Measurements from ENCODE around the gene CFLAR. TPM values are rescaled to one million over a fixed set of nuclear protein-coding genes. Genes with fewer than 3 reads are reported as not detected.

The CFLAR gene
- total RNA-seq, 4 donors from 2014 or later, result 157 to 526 (median 297) TPM

DNA sequence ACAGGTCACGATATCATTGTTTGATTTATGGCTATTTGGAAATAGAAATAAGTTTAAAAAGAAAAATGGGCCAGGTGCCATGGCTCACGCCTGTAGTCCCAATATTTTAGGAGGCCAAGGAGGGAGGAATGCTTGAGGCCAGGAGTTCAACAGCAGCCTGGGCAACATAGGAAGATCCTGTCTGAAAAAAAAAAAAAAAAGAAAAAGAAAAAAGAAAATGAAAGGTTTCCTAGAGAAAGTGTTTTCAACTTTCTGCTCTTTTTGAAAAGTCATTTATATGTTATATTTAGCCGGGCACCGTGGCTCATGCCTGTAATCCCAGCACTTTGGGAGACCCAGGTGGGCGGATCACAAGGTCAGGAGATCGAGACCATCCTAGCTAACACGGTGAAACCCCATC, 41.0 kb upstream of the CFLAR start:
- no peak overlapping the region for H3K4me3 ChIP-seq
- H3K27me3 ChIP-seq, result no peaks in the 10 kb centered on the region
- peaks cover 0 to 12% (median 0%) of the 10 kb centered on the region in 3 donors for H3K36me3 ChIP-seq
- no peaks in the 10 kb centered on the region for H3K9me3 ChIP-seq
- TF ChIP-seq, protein P1, sequence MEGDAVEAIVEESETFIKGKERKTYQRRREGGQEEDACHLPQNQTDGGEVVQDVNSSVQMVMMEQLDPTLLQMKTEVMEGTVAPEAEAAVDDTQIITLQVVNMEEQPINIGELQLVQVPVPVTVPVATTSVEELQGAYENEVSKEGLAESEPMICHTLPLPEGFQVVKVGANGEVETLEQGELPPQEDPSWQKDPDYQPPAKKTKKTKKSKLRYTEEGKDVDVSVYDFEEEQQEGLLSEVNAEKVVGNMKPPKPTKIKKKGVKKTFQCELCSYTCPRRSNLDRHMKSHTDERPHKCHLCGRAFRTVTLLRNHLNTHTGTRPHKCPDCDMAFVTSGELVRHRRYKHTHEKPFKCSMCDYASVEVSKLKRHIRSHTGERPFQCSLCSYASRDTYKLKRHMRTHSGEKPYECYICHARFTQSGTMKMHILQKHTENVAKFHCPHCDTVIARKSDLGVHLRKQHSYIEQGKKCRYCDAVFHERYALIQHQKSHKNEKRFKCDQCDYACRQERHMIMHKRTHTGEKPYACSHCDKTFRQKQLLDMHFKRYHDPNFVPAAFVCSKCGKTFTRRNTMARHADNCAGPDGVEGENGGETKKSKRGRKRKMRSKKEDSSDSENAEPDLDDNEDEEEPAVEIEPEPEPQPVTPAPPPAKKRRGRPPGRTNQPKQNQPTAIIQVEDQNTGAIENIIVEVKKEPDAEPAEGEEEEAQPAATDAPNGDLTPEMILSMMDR (IDR thresholded peaks at IDR 0.05), result no peak
- TF ChIP-seq POLR2A (IDR thresholded peaks at IDR 0.05), result no peak
- peaks cover 0 to 23% (median 5%) of the 10 kb centered on the region in 4 donors for H3K4me1 ChIP-seq
- DNase-seq, result no peak
- no peak overlapping the region for H3K27ac ChIP-seq

DNA sequence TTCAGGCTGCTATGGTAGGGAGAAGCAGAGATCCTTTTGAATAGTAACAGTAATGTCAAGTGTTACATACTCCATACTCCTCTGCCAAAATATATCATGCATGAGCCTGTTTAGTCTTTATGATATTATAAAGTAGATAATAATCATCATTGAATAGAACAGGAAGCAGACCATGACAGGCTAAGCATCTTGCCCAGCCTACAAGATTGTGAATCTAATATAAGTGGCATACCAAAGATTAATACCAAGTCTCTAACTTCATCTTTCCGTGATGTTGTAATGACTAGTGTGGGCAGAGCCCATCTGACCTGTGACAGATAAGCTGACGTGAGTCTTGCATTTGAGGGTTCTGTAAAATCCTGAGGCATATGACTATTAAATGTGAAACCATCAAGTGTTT, 31.1 kb upstream of the CFLAR start:
- no peak overlapping the region for H3K4me3 ChIP-seq
- no peak overlapping the region for H3K27ac ChIP-seq
- TF ChIP-seq, protein P1 (IDR thresholded peaks at IDR 0.05), result no peak
- no peak for TF ChIP-seq POLR2A (IDR thresholded peaks at IDR 0.05)
- DNase-seq, result no peak
- peaks cover 0 to 70% (median 0%) of the 10 kb centered on the region in 3 donors for H3K36me3 ChIP-seq
- H3K9me3 ChIP-seq, result no peaks in the 10 kb centered on the region
- H3K27me3 ChIP-seq, result no peaks in the 10 kb centered on the region
- H3K4me1 ChIP-seq, result no peaks in the 10 kb centered on the region

GRCh38 chr2:201090574-201090973, 25.4 kb upstream of the CFLAR start:
- DNase-seq, result no peak
- Histone ChIP-seq H3K27me3 (no peaks in the 10 kb centered on the region), H3K27ac (no peak overlapping the region), H3K36me3 (peaks cover 0 to 22% (median 0%) of the 10 kb centered on the region in 3 donors), H3K4me1 (no peaks in the 10 kb centered on the region), H3K9me3 (no peaks in the 10 kb centered on the region), H3K4me3 (no peak overlapping the region)
- TF ChIP-seq, protein P1 (IDR thresholded peaks at IDR 0.05), result no peak
- TF ChIP-seq POLR2A (IDR thresholded peaks at IDR 0.05), result no peak

DNA sequence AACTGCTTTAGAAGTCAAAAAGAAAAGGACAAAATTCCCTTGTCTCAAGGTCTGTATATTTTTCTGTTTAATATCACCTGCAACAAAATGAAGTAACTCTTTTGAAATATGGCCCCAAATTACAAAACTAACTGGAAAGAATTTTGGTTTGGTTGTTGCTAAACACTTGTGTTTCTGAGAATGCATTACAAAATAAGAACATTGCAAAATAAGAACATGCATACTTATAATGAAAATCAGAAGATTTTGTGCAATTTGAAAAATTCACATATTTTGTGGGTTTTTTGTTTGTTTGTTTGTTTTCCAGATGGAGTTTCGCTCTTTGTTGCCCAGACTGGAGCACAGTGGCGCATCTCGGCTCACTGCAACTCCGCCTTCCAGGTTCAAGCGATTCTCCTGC, 22.4 kb upstream of the CFLAR start:
- H3K27ac ChIP-seq, result no peak overlapping the region
- H3K4me3 ChIP-seq, result no peak overlapping the region
- no peaks in the 10 kb centered on the region for H3K27me3 ChIP-seq
- no peaks in the 10 kb centered on the region for H3K36me3 ChIP-seq
- no peak for TF ChIP-seq POLR2A (IDR thresholded peaks at IDR 0.05)
- TF ChIP-seq, protein P1 (IDR thresholded peaks at IDR 0.05), result no peak
- no peaks in the 10 kb centered on the region for H3K9me3 ChIP-seq
- no peak for DNase-seq
- no peaks in the 10 kb centered on the region for H3K4me1 ChIP-seq

GRCh38 chr2:201100497-201100896, 15.5 kb upstream of the CFLAR start:
- H3K4me3 ChIP-seq, result no peak overlapping the region
- no peaks in the 10 kb centered on the region for H3K9me3 ChIP-seq
- TF ChIP-seq POLR2A (IDR thresholded peaks at IDR 0.05), result no peak
- TF ChIP-seq, protein P1 (IDR thresholded peaks at IDR 0.05), result no peak
- H3K4me1 ChIP-seq, result no peaks in the 10 kb centered on the region
- DNase-seq, result no peak
- H3K27ac ChIP-seq, result no peak overlapping the region
- H3K36me3 ChIP-seq, result no peaks in the 10 kb centered on the region
- no peaks in the 10 kb centered on the region for H3K27me3 ChIP-seq

GRCh38 chr2:201105759-201106158, 10.2 kb upstream of the CFLAR start:
- H3K27ac ChIP-seq, result no peak overlapping the region
- no peaks in the 10 kb centered on the region for H3K36me3 ChIP-seq
- no peak overlapping the region for H3K4me3 ChIP-seq
- H3K9me3 ChIP-seq, result no peaks in the 10 kb centered on the region
- no peak for DNase-seq
- H3K27me3 ChIP-seq, result no peaks in the 10 kb centered on the region
- no peak for TF ChIP-seq POLR2A (IDR thresholded peaks at IDR 0.05)
- TF ChIP-seq, protein P1 (IDR thresholded peaks at IDR 0.05), result no peak
- no peaks in the 10 kb centered on the region for H3K4me1 ChIP-seq

Data from Peyer's patch (tissue), 4 donors.